Germinal center (tissue), 1 donor: Measurements from ENCODE around the gene TMEM109.

Source experiments
- DNase-seq: peaks from one replicate; pipeline ENCODE4 v3.0.0; 2012; ENCODE audit warnings: mixed read lengths, low spot score

The TMEM109 gene

GRCh38 chr11:60910281-60910687 is 3.7 kb upstream of the TMEM109 start:
- DNase-seq, result peak; percentile 62

- no peak for DNase-seq
These were observed 3.1 kb upstream of the TMEM109 start for GRCh38 chr11:60910711-60911380.

GRCh38 chr11:60912223-60912850 is 1.6 kb upstream of the TMEM109 start:
- DNase-seq, result no peak

- no peak for DNase-seq
These were observed 968 bp upstream of the TMEM109 start for GRCh38 chr11:60912851-60913528.

- peak; percentile 71 for DNase-seq
These were observed 782 bp downstream of the TMEM109 start for GRCh38 chr11:60914633-60915247.

- DNase-seq, result peak; percentile 83
These were observed 1.4 kb downstream of the TMEM109 start for GRCh38 chr11:60915248-60915914.

- DNase-seq, result no peak
These were observed 2.8 kb downstream of the TMEM109 start for GRCh38 chr11:60916669-60917206.

- no peak for DNase-seq
These were observed 3.3 kb downstream of the TMEM109 start for GRCh38 chr11:60917267-60917666.

- DNase-seq, result no peak
These were observed 4.4 kb downstream of the TMEM109 start for GRCh38 chr11:60918251-60918938.

- no peak for DNase-seq
These were observed 4.9 kb downstream of the TMEM109 start for GRCh38 chr11:60918939-60919265.

GRCh38 chr11:60919320-60919719 is 5.4 kb downstream of the TMEM109 start:
- DNase-seq, result peak; percentile 55

GRCh38 chr11:60919956-60920355 is 6.0 kb downstream of the TMEM109 start:
- DNase-seq, result no peak

- DNase-seq, result no peak
These were observed 7.3 kb downstream of the TMEM109 start for GRCh38 chr11:60921259-60921658.

GRCh38 chr11:60921777-60922335 is 7.9 kb downstream of the TMEM109 start:
- DNase-seq, result no peak

- no peak for DNase-seq
These were observed 8.9 kb downstream of the TMEM109 start for GRCh38 chr11:60922906-60923305.

GRCh38 chr11:60923326-60923725 is 9.4 kb downstream of the TMEM109 start:
- DNase-seq, result no peak

- no peak for DNase-seq
These were observed 9.8 kb downstream of the TMEM109 start for GRCh38 chr11:60923800-60924109.

GRCh38 chr11:60924110-60924905 is 10.3 kb downstream of the TMEM109 start, which contains the start of gene TMEM132A:
Gene TMEM132A, plus strand, starts transcription at chr11:60924460. Its CDS starts 174 bp downstream, at chr11:60924634.
- DNase-seq, result no peak

GRCh38 chr11:60924906-60925853 is 11.2 kb downstream of the TMEM109 start:
- DNase-seq, result no peak
